Myocyte (in vitro differentiated cells): ENCODE measurements around the gene HMGB1. TPM values are rescaled to one million over a fixed set of nuclear protein-coding genes. Genes with fewer than 3 reads are reported as not detected.
A peak's percentile ranks its signal among the peaks of the same experiment; 100 is the strongest.

Experiments
- DNase-seq: peaks from one replicate; pipeline ENCODE4 v3.0.0-alpha.2; 2012; ENCODE audit warnings: low read depth
- total RNA-seq: library from RNA; depleted of rRNA; stranded (reverse); fragments of >200 nt; gene quantifications from 2 replicates; pipeline ENCODE4 v1.2.3, GENCODE V29; 2014

Gene HMGB1
- total RNA-seq, 1 donor from 2014 or later: 229 TPM

- no peak for DNase-seq
These were observed 34.3 kb downstream of the HMGB1 start for GRCh38 chr13:30431269-30431940.

GRCh38 chr13:30429721-30430694, 35.7 kb downstream of the HMGB1 start:
- peak; percentile 75 for DNase-seq

- DNase-seq: no peak
These were observed 36.5 kb downstream of the HMGB1 start for GRCh38 chr13:30429235-30429634.

GRCh38 chr13:30423891-30424290, 41.8 kb downstream of the HMGB1 start:
- no peak for DNase-seq

- DNase-seq: peak; percentile 72
These were observed 43.5 kb downstream of the HMGB1 start, which contains the start of gene UBE2L5 for GRCh38 chr13:30422054-30422839. TSS of gene UBE2L5 (plus strand) at chr13:30422493. CDS start at chr13:30427991, 5,498 bp downstream.

GRCh38 chr13:30421093-30422053, 44.4 kb downstream of the HMGB1 start:
- peak; percentile 87 for DNase-seq

GRCh38 chr13:30418717-30419459, 46.8 kb downstream of the HMGB1 start:
- no peak for DNase-seq

GRCh38 chr13:30418075-30418716, 47.5 kb downstream of the HMGB1 start:
- no peak for DNase-seq

- no peak for DNase-seq
These were observed 49.3 kb downstream of the HMGB1 start for GRCh38 chr13:30416471-30416870.

- DNase-seq: no peak
These were observed 50.2 kb downstream of the HMGB1 start for GRCh38 chr13:30415430-30416030.

GRCh38 chr13:30413842-30414241, 51.9 kb downstream of the HMGB1 start:
- DNase-seq: no peak

GRCh38 chr13:30412346-30412745, 53.4 kb downstream of the HMGB1 start:
- DNase-seq: no peak

- DNase-seq: no peak
These were observed 55.0 kb downstream of the HMGB1 start for GRCh38 chr13:30410705-30411125.

GRCh38 chr13:30409886-30410704, 55.6 kb downstream of the HMGB1 start:
- DNase-seq: peak; percentile 61

- peak; percentile 87 for DNase-seq
These were observed 57.2 kb downstream of the HMGB1 start for GRCh38 chr13:30408319-30409101.

GRCh38 chr13:30406779-30407416, 58.8 kb downstream of the HMGB1 start:
- DNase-seq: no peak
